NCI-H2227 treated with DMSO at 0.1 percent for 48 hours (cell line): Measurements from ENCODE around the gene WFDC5.

Experiments used
- DNase-seq: peaks from one replicate; lab custom pipeline; 2025; lab: John Stamatoyannopoulos, UW

Gene WFDC5

GRCh38 chr20:45115386-45115774, 406 bp upstream of the WFDC5 start:
- no peak for DNase-seq

- no peak for DNase-seq
These were observed 1.1 kb downstream of the WFDC5 start for GRCh38 chr20:45113865-45114264.

- no peak for DNase-seq
These were observed 2.2 kb downstream of the WFDC5 start for GRCh38 chr20:45112754-45113153.

- no peak for DNase-seq
These were observed 3.0 kb downstream of the WFDC5 start for GRCh38 chr20:45111799-45112471.

GRCh38 chr20:45111285-45111684, 3.7 kb downstream of the WFDC5 start:
- DNase-seq, result no peak

GRCh38 chr20:45110301-45110700, 4.7 kb downstream of the WFDC5 start:
- DNase-seq, result no peak

- no peak for DNase-seq
These were observed 5.3 kb downstream of the WFDC5 start for GRCh38 chr20:45109634-45110033.

- DNase-seq, result no peak
These were observed 9.7 kb downstream of the WFDC5 start for GRCh38 chr20:45105317-45105716.

- no peak for DNase-seq
These were observed 10.2 kb downstream of the WFDC5 start for GRCh38 chr20:45104786-45105185.

- no peak for DNase-seq
These were observed 11.9 kb downstream of the WFDC5 start for GRCh38 chr20:45103072-45103471.

GRCh38 chr20:45101333-45101850, 13.6 kb downstream of the WFDC5 start:
- no peak for DNase-seq

- DNase-seq, result peak; percentile 41
These were observed 14.3 kb downstream of the WFDC5 start, which contains the start of gene KCNS1 for GRCh38 chr20:45100563-45101245. Gene KCNS1 (minus strand): TSS chr20:45101127. CDS start chr20:45099236, 1,891 bp downstream.

- DNase-seq, result no peak
These were observed 16.7 kb downstream of the WFDC5 start for GRCh38 chr20:45098103-45098773.

- DNase-seq, result no peak
These were observed 17.4 kb downstream of the WFDC5 start for GRCh38 chr20:45097485-45098102.

- DNase-seq, result no peak
These were observed 18.2 kb downstream of the WFDC5 start for GRCh38 chr20:45096781-45097180.

GRCh38 chr20:45095805-45096238, 19.2 kb downstream of the WFDC5 start:
- DNase-seq, result no peak

- DNase-seq, result no peak
These were observed 20.0 kb downstream of the WFDC5 start for GRCh38 chr20:45094864-45095574.

GRCh38 chr20:45094201-45094600, 20.8 kb downstream of the WFDC5 start:
- DNase-seq, result no peak

GRCh38 chr20:45092898-45093297, 22.1 kb downstream of the WFDC5 start:
- no peak for DNase-seq

- DNase-seq, result no peak
These were observed 23.6 kb downstream of the WFDC5 start for GRCh38 chr20:45091366-45091765.

GRCh38 chr20:45090481-45090880, 24.5 kb downstream of the WFDC5 start:
- DNase-seq, result no peak

- no peak for DNase-seq
These were observed 26.7 kb downstream of the WFDC5 start for GRCh38 chr20:45088247-45088646.
